Measurements from ENCODE around the gene SMIM29. TPM values are rescaled to one million over a fixed set of nuclear protein-coding genes. Genes with fewer than 3 reads are reported as not detected.

The SMIM29 gene
- total RNA-seq, 3 donors from 2014 or later: 22.0 to 25.3 (median 22.8) TPM

DNA sequence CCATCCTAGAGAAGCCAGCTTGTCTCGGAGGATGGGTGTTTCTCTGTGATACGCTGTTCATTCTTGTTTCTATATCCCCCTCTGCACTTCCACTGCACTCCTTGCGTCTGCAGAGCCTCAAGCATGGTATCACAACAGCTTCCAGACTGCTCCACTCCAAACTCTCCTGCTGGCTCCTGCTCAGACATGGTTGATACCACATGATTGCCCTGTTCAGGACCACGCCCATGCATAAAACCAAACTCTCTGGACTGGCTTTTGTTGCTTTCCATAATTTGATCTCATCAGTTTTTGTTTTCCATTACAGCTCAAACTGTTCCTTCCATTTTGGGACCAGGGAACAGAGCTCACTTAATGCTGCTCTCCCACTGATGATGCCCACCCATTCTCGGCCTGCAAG is 30.0 kb upstream of the SMIM29 start:
- no peak overlapping the region for H3K4me3 ChIP-seq
- no peak for TF ChIP-seq POLR2A (IDR thresholded peaks at IDR 0.05)
- no peak for TF ChIP-seq POLR2AphosphoS5 (IDR thresholded peaks at IDR 0.05)
- TF ChIP-seq, protein P1, sequence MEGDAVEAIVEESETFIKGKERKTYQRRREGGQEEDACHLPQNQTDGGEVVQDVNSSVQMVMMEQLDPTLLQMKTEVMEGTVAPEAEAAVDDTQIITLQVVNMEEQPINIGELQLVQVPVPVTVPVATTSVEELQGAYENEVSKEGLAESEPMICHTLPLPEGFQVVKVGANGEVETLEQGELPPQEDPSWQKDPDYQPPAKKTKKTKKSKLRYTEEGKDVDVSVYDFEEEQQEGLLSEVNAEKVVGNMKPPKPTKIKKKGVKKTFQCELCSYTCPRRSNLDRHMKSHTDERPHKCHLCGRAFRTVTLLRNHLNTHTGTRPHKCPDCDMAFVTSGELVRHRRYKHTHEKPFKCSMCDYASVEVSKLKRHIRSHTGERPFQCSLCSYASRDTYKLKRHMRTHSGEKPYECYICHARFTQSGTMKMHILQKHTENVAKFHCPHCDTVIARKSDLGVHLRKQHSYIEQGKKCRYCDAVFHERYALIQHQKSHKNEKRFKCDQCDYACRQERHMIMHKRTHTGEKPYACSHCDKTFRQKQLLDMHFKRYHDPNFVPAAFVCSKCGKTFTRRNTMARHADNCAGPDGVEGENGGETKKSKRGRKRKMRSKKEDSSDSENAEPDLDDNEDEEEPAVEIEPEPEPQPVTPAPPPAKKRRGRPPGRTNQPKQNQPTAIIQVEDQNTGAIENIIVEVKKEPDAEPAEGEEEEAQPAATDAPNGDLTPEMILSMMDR (IDR thresholded peaks at IDR 0.05): no peak
- no peaks in the 10 kb centered on the region for H3K4me1 ChIP-seq
- H3K27ac ChIP-seq: no peak overlapping the region
- H3K9me3 ChIP-seq: no peaks in the 10 kb centered on the region
- intact Hi-C loops (cut with DNase I; ENCODE audit: low total_unique reads): no loop called here
- no peak for DNase-seq (ENCODE audit: low spot score in 2 of 2)
- H3K36me3 ChIP-seq: no peaks in the 10 kb centered on the region
- no peaks in the 10 kb centered on the region for H3K27me3 ChIP-seq

DNA sequence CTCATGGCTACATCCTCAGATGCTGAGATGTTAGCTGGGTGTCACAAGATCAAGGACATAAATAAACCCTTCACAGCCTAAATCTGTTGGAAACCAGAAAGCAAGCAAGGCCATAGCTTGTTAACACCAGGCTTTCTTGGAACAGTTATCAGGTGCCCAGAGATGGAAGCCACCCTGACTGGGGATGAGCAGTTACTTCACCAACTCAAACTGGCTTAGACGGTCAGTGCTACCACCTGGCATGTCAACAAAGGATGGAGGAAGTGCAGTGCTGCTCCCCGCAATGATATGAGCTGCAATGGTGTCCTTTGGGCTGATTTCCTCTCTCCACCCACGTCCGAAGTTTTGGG is 28.9 kb upstream of the SMIM29 start:
- TF ChIP-seq POLR2A (IDR thresholded peaks at IDR 0.05): no peak
- no peak for TF ChIP-seq POLR2AphosphoS5 (IDR thresholded peaks at IDR 0.05)
- TF ChIP-seq, protein P1 (IDR thresholded peaks at IDR 0.05): no peak
- H3K4me1 ChIP-seq: no peaks in the 10 kb centered on the region
- no peaks in the 10 kb centered on the region for H3K36me3 ChIP-seq
- H3K27me3 ChIP-seq: no peaks in the 10 kb centered on the region
- intact Hi-C loops (cut with DNase I; ENCODE audit: low total_unique reads): no loop called here
- H3K9me3 ChIP-seq: no peaks in the 10 kb centered on the region
- H3K4me3 ChIP-seq: no peak overlapping the region
- DNase-seq (ENCODE audit: low spot score in 2 of 2): no peak
- no peak overlapping the region for H3K27ac ChIP-seq

DNA sequence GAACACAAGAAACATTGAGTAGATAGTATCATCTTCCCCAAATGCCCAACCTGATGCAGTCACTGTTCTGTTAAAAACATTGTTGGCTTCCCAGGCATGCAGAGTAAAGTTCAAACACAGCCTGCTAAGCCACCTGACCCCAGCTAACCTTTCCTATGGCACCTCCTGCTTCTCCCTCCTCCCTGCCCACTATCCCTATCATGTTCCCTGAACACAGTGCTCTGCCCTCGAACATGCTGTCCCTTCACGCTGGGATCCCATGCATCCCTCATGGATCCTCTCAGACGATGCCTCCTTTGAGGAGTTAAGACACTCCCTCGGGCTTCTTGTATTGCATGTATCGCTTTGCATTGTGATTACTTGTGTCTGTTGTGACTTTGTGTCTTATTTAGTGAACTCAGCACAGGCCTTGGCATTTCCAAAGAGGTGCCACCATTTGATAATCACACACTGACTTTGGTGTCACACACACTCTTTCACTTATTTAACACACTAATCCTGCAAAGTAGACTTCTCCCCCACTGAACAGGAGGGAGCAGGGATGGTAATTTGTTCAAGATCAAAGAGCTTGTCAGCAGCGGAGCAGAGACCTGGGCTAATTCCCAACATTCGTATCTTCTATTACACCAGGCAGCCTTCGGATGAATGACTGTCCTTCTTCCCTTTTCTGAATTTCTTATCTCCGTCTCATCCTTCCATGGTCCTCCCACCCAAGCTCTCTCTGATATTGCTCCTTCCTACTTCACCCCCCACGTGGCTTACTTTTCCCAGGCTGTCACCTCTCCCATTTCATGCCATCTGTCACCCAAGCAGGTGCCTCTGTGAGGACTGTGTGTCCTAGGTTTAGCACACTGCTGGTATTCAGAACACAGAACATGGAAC is 28.3 kb upstream of the SMIM29 start:
- Histone ChIP-seq H3K36me3 (no peaks in the 10 kb centered on the region), H3K4me3 (no peak overlapping the region), H3K9me3 (no peaks in the 10 kb centered on the region), H3K27me3 (no peaks in the 10 kb centered on the region), H3K4me1 (no peaks in the 10 kb centered on the region), H3K27ac (no peak overlapping the region)
- TF ChIP-seq, protein P1 (IDR thresholded peaks at IDR 0.05): no peak
- no peak for TF ChIP-seq POLR2AphosphoS5 (IDR thresholded peaks at IDR 0.05)
- TF ChIP-seq POLR2A (IDR thresholded peaks at IDR 0.05): no peak
- no peak for DNase-seq (ENCODE audit: low spot score in 2 of 2)
- intact Hi-C loops (cut with DNase I; ENCODE audit: low total_unique reads): no loop called here

DNA sequence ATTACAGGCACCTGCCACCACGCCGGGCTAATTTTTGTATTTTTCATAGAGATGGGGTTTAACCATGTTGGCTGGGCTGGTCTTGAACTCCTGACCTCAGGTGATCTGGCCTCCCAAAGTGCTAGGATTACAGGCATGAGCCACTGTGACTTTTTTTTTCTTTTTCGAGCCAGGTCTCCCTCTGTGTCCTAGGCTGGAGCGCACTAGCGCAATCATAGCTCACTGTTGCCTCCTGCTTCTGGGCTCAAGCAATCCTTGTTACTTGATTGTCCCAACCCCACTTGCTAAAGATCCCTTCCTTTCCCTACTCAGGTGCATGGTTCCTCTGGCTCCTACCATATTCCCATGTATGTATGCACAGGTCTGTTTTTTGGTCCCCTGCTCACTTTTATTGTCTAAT is 27.4 kb upstream of the SMIM29 start:
- intact Hi-C loops (cut with DNase I; ENCODE audit: low total_unique reads): no loop called here

More for the DNA sequence above, 27.4 kb upstream of the SMIM29 start:
- no peak overlapping the region for H3K4me3 ChIP-seq
- TF ChIP-seq, protein P1 (IDR thresholded peaks at IDR 0.05): no peak
- no peak for TF ChIP-seq POLR2A (IDR thresholded peaks at IDR 0.05)
- no peak for TF ChIP-seq POLR2AphosphoS5 (IDR thresholded peaks at IDR 0.05)
- H3K27me3 ChIP-seq: no peaks in the 10 kb centered on the region
- H3K27ac ChIP-seq: no peak overlapping the region
- H3K4me1 ChIP-seq: no peaks in the 10 kb centered on the region
- H3K36me3 ChIP-seq: no peaks in the 10 kb centered on the region
- H3K9me3 ChIP-seq: no peaks in the 10 kb centered on the region
- DNase-seq (ENCODE audit: low spot score in 2 of 2): no peak
